PC-3 (cell line): ENCODE measurements around the gene BMP8B. TPM values are rescaled to one million over a fixed set of nuclear protein-coding genes. Genes with fewer than 3 reads are reported as not detected.
"Not testable (repeated sequence)": the region's sequence is repeated elsewhere in the genome, so short reads cannot be mapped to it uniquely, and the experiment has no call there.

ENCODE experiments used
- ATAC-seq: fragments of 200-7000 bp; cut with Tn5 transposase; 2 replicates; pipeline ENCODE4 v1.9.1; 2020; ENCODE audit warnings: mild to moderate bottlenecking, moderate library complexity
- BruUV-seq: library from RNA; stranded (reverse); fragments of 400-500 nt; replicated peaks from 2 replicates; lab custom pipeline; 2021; lab: Mats Ljungman, UMichigan
- CTCF ChIA-PET: fragments of 300-600 bp; sonication (Branson Sonifier 250); formaldehyde crosslinking; loops from one replicate; lab custom pipeline; 2022; ENCODE audit warnings: antibody characterized with exemption; lab: Charles Lee
- POLR2A ChIA-PET: fragments of 300-600 bp; sonication (Branson Sonifier 250); formaldehyde crosslinking; loops from one replicate; lab custom pipeline; 2022; ENCODE audit warnings: antibody characterized with exemption; ENCODE audit not compliant: unreplicated experiment; lab: Charles Lee
- DNase-seq: peaks from one replicate; pipeline ENCODE4 v3.0.0-alpha.2; 2015
- H2AFZ ChIP-seq: fragments of 300-600 bp; sonication (generic); 2 replicates; pipeline ENCODE4 v1.6.0; 2016; ENCODE audit warnings: antibody characterized with exemption, low read length
- H3F3A ChIP-seq: fragments of 300-600 bp; sonication (generic); one replicate; pipeline ENCODE4 v1.6.0; 2017; ENCODE audit warnings: antibody characterized with exemption, low read length, control low read depth, mild to moderate bottlenecking; ENCODE audit not compliant: unreplicated experiment
- H3K27ac ChIP-seq: fragments of 300-600 bp; sonication (generic); 2 replicates; pipeline ENCODE4 v1.5.1; 2016; ENCODE audit warnings: mild to moderate bottlenecking, low read length
- H3K27me3 ChIP-seq: fragments of 300-600 bp; sonication (generic); 2 replicates; pipeline ENCODE4 v1.6.1; 2016; ENCODE audit warnings: low read length, mixed read lengths
- H3K36me3 ChIP-seq: fragments of 300-600 bp; sonication (generic); 2 replicates; pipeline ENCODE4 v1.6.1; 2016; ENCODE audit warnings: low read depth, mixed run types, low read length, mixed read lengths
- H3K4me1 ChIP-seq: fragments of 300-600 bp; sonication (generic); 2 replicates; pipeline ENCODE4 v1.5.1; 2016; ENCODE audit warnings: low read length; ENCODE audit not compliant: insufficient read depth
- H3K4me2 ChIP-seq: fragments of 300-600 bp; sonication (generic); 2 replicates; pipeline ENCODE4 v1.6.0; 2016; ENCODE audit warnings: low read length
- H3K4me3 ChIP-seq: fragments of 300-600 bp; sonication (generic); 2 replicates; pipeline ENCODE4 v1.5.1; 2016; ENCODE audit warnings: mild to moderate bottlenecking, low read length, mixed read lengths
- H3K79me2 ChIP-seq: fragments of 300-600 bp; sonication (generic); 2 replicates; pipeline ENCODE4 v1.6.1; 2017; ENCODE audit warnings: low read length, mixed read lengths
- H3K9ac ChIP-seq: fragments of 300-600 bp; sonication (generic); 2 replicates; pipeline ENCODE4 v1.6.0; 2016; ENCODE audit warnings: mild to moderate bottlenecking, low read length
- H3K9me2 ChIP-seq: fragments of 300-600 bp; sonication (generic); replicated peaks from 2 replicates; pipeline ENCODE4 v1.6.1; 2016; ENCODE audit warnings: mixed run types, low read length, mixed read lengths
- H3K9me3 ChIP-seq: fragments of 300-600 bp; sonication (generic); 2 replicates; pipeline ENCODE4 v1.6.1; 2016; ENCODE audit warnings: low read length, mixed read lengths
- H4K20me1 ChIP-seq: fragments of 300-600 bp; sonication (generic); 2 replicates; pipeline ENCODE4 v1.6.1; 2016; ENCODE audit warnings: low read length, mixed read lengths
- EZH2 ChIP-seq: fragments of 300-600 bp; sonication (generic); IDR thresholded peaks from one replicate; pipeline ENCODE4 v1.6.1; 2017; ENCODE audit warnings: antibody characterized with exemption, mild to moderate bottlenecking, low read length; ENCODE audit not compliant: unreplicated experiment
- EZH2phosphoT487 ChIP-seq: fragments of 300-600 bp; sonication (generic); IDR thresholded peaks from 2 replicates; pipeline ENCODE4 v1.6.1; 2018; ENCODE audit warnings: mild to moderate bottlenecking, antibody characterized with exemption, low read length, borderline replicate concordance
- intact Hi-C: fragments of 100-400 bp; cut with micrococcal nuclease; formaldehyde crosslinking; loops from 2 replicates; pipeline ENCODE4 v1.9.0; 2023
- total RNA-seq: library from RNA; depleted of rRNA; stranded (reverse); fragments of >200 nt; gene quantifications from 2 replicates; pipeline ENCODE4 v1.2.3, GENCODE V29; 2014
- TF ChIP-seq, protein P1 (sequence below): fragments of 300-600 bp; sonication (generic); conservative IDR thresholded peaks from 2 replicates; pipeline ENCODE4 v1.5.1; 2017; ENCODE audit warnings: antibody characterized with exemption, low read depth, mild to moderate bottlenecking, low read length

Gene BMP8B
- total RNA-seq, 1 experiment from 2014 or later = 3.3 TPM

DNA sequence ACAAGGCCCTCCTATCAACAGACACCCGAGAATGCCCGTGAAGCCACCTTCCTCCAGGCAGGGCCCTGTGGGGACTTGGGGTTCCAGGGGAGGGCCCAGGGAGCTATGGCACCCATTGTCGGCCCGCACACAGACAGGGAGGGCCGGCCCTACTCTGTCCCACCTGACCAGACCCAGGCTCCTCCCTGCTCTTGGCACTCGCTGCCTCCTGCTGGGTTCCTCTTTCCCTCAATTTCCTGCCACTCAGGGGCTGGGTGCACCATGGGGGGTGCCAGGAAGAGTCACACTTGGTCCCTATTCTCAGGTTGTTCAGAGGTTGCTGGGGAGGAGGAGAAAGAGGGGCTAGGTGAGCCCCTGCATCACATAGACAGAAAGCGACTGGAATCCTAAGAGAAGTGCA is 9.5 kb downstream of the BMP8B start:
- intact Hi-C loops = no loop called here
- Histone ChIP-seq H3K27me3 (no peaks in the 10 kb centered on the region), H3K79me2 (no peaks in the 10 kb centered on the region), H3K4me2 (no peak overlapping the region), H3K9me3 (no peaks in the 10 kb centered on the region), H2AFZ (no peak overlapping the region), H3K9ac (no peak overlapping the region), H3K27ac (no peak overlapping the region), H3F3A (no peaks in the 10 kb centered on the region), H3K36me3 (no peaks in the 10 kb centered on the region), H3K4me3 (no peak overlapping the region), H3K4me1 (no peaks in the 10 kb centered on the region), H3K9me2 (no peaks in the 10 kb centered on the region), H4K20me1 (no peaks in the 10 kb centered on the region)
- ATAC-seq = no peak
- no TSS peak for BruUV-seq
- DNase-seq = no peak
- POLR2A ChIA-PET = no interaction called here
- CTCF ChIA-PET = no interaction called here
- TF ChIP-seq EZH2 (no peak), EZH2phosphoT487 (no peak)
- TF ChIP-seq, protein P1, sequence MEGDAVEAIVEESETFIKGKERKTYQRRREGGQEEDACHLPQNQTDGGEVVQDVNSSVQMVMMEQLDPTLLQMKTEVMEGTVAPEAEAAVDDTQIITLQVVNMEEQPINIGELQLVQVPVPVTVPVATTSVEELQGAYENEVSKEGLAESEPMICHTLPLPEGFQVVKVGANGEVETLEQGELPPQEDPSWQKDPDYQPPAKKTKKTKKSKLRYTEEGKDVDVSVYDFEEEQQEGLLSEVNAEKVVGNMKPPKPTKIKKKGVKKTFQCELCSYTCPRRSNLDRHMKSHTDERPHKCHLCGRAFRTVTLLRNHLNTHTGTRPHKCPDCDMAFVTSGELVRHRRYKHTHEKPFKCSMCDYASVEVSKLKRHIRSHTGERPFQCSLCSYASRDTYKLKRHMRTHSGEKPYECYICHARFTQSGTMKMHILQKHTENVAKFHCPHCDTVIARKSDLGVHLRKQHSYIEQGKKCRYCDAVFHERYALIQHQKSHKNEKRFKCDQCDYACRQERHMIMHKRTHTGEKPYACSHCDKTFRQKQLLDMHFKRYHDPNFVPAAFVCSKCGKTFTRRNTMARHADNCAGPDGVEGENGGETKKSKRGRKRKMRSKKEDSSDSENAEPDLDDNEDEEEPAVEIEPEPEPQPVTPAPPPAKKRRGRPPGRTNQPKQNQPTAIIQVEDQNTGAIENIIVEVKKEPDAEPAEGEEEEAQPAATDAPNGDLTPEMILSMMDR = no peak

DNA sequence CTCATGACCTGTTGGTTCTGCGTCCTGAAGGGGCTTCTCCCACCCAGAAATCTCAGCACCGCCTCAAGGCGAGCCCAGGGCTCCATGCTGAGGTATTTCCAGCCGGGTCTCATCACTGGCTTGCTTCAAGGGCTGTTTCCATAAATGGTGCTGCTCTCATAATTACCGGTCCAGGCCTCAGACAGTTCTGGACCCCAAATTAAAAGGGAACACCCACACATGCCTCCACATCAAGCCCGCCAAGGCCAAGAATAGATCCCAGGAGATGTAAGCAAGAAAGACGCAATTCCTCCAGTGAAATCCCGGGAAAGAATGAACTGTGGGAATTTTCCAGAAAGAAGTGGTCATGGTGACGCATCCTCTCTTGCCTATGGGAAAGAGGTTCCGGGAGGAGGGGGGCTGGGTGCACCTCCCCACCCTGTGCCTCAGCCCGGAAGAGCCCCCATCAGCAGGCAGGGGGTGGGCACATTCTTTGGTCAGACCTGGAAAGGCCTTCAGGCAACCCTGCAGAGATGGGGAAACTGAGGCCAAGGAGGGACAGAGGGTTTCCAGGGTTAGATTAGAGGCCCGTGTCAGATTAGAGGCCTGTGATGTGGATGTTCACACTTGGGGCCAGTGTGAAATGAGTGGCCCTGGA is 10.1 kb downstream of the BMP8B start:
- BruUV-seq, H3K4me1 ChIP-seq, H3K4me2 ChIP-seq, H4K20me1 ChIP-seq, H3K27ac ChIP-seq, DNase-seq, intact Hi-C loops, H3K79me2 ChIP-seq, ATAC-seq, CTCF ChIA-PET, H3K27me3 ChIP-seq, H3F3A ChIP-seq, H3K9me2 ChIP-seq, H3K4me3 ChIP-seq, POLR2A ChIA-PET, H3K9me3 ChIP-seq, H3K36me3 ChIP-seq, H3K9ac ChIP-seq, H2AFZ ChIP-seq: not testable (repeated sequence)

DNA sequence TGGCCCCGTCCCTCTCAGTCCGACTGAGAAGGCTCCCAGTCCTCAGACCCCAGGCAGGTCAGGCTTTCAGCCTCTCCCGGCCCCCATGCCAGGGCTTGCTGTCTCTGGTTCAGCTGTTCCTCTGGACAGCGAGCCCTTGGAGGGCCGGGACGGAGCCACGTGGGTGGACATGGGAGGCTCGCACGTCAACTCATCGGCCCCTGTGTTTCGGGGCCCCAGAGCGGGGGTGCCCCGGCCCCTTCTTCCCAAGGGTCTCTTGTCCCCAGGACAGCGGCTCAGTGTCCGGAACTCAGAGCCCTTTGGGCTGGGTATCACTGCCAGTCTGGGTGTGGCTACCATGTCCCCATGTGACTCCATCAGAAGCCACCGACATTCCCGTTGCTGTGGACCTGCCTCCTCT is 10.8 kb downstream of the BMP8B start:
- H3K27ac ChIP-seq, POLR2A ChIA-PET, H3K36me3 ChIP-seq, H3K4me1 ChIP-seq, intact Hi-C loops, H4K20me1 ChIP-seq, H3K9me3 ChIP-seq, H3F3A ChIP-seq, H3K4me2 ChIP-seq, H3K79me2 ChIP-seq, DNase-seq, CTCF ChIA-PET, H3K27me3 ChIP-seq, H3K9me2 ChIP-seq, H3K9ac ChIP-seq, H2AFZ ChIP-seq, H3K4me3 ChIP-seq, BruUV-seq, ATAC-seq: not testable (repeated sequence)

DNA sequence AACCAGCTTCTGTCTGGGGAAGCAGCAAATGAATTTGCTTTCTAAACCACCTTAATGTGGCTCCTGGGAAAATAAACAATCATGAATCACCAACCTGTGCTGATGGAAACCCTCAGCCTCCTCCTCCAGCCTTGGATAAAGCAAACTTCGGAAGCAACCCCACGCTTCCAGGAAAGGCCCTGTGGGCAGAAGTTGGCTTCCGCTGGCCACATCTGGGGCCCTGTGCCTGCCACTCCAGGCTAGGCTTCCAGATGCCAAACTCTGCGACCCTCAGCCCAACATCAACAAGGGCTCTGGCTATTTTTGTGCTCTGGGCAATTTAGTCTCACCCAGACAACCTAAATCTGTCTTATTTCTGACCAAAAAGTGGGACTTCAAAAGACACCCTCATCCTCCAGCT is 11.4 kb downstream of the BMP8B start:
- H3K79me2 ChIP-seq = no peaks in the 10 kb centered on the region
- TF ChIP-seq, protein P1 = no peak
- TF ChIP-seq EZH2phosphoT487 (no peak), EZH2 (no peak)
- H3F3A ChIP-seq = no peaks in the 10 kb centered on the region
- no peak overlapping the region for H3K27ac ChIP-seq
- H3K4me2 ChIP-seq = no peak overlapping the region
- POLR2A ChIA-PET = no interaction called here
- H3K36me3 ChIP-seq = no peaks in the 10 kb centered on the region
- intact Hi-C loops = no loop called here
- no TSS peak for BruUV-seq
- CTCF ChIA-PET = no interaction called here
- H3K4me3 ChIP-seq = no peak overlapping the region
- H3K27me3 ChIP-seq = no peaks in the 10 kb centered on the region
- no peaks in the 10 kb centered on the region for H3K4me1 ChIP-seq
- no peaks in the 10 kb centered on the region for H3K9me3 ChIP-seq
- DNase-seq (peak; percentile 4), ATAC-seq (no peak)
- H4K20me1 ChIP-seq = no peaks in the 10 kb centered on the region
- H2AFZ ChIP-seq = no peak overlapping the region
- no peaks in the 10 kb centered on the region for H3K9me2 ChIP-seq
- H3K9ac ChIP-seq = no peak overlapping the region
